Osteoblast (primary cell): ENCODE data around the gene UGT1A9. TPM values are rescaled to one million over a fixed set of nuclear protein-coding genes. Genes with fewer than 3 reads are reported as not detected.

Experiments
- DNase-seq: peaks from one replicate; pipeline ENCODE4 v3.0.0; 2011; ENCODE audit warnings: low spot score, mixed read lengths; ENCODE audit not compliant: insufficient read length; ENCODE audit errors: missing footprints
- H2AFZ ChIP-seq: 2 replicates; pipeline ENCODE4 v1.6.0; 2011; ENCODE audit warnings: mild to moderate bottlenecking, low read length
- H3K27ac ChIP-seq: 2 replicates; pipeline ENCODE4 v1.5.1; 2011; ENCODE audit warnings: mild to moderate bottlenecking, low read depth, low read length, moderate library complexity
- H3K27me3 ChIP-seq: 2 replicates; pipeline ENCODE4 v1.6.0; 2012; ENCODE audit warnings: mild to moderate bottlenecking, control low read depth, inconsistent platforms, low read length, moderate library complexity; ENCODE audit not compliant: insufficient read depth
- H3K36me3 ChIP-seq: 2 replicates; pipeline ENCODE4 v1.5.1; 2011; ENCODE audit warnings: mild to moderate bottlenecking, low read length, control low read depth, moderate library complexity; ENCODE audit not compliant: insufficient read depth
- H3K4me1 ChIP-seq: 2 replicates; pipeline ENCODE4 v1.5.1; 2011; ENCODE audit warnings: mild to moderate bottlenecking, low read length, control low read depth, moderate library complexity; ENCODE audit not compliant: insufficient read depth
- H3K4me2 ChIP-seq: 2 replicates; pipeline ENCODE4 v1.6.0; 2011; ENCODE audit warnings: mild to moderate bottlenecking, low read length; ENCODE audit not compliant: insufficient read depth
- H3K4me3 ChIP-seq: fragments of 200-600 bp; sonication (generic); 3 replicates; pipeline ENCODE4 v1.5.1; 2012; ENCODE audit warnings: mild to moderate bottlenecking, low read length, inconsistent platforms; ENCODE audit not compliant: insufficient read depth
- H3K79me2 ChIP-seq: 2 replicates; pipeline ENCODE4 v1.6.0; 2012; ENCODE audit warnings: mild to moderate bottlenecking, low read length, control low read depth, inconsistent platforms; ENCODE audit not compliant: insufficient read depth
- H3K9me3 ChIP-seq: 2 replicates; pipeline ENCODE4 v1.5.1; 2011; ENCODE audit warnings: low read depth, low read length, control low read depth
- H4K20me1 ChIP-seq: 2 replicates; pipeline ENCODE4 v1.6.0; 2012; ENCODE audit warnings: mild to moderate bottlenecking, low read length, control low read depth; ENCODE audit not compliant: insufficient read depth
- CTCF ChIP-seq: IDR thresholded peaks from 2 replicates; pipeline ENCODE4 v1.5.1; 2011; ENCODE audit warnings: mild to moderate bottlenecking, low read depth, low read length, moderate library complexity; ENCODE audit errors: extremely low read depth
- total RNA-seq: library from RNA; depleted of rRNA; stranded (reverse); fragments of >200 nt; gene quantifications from 2 replicates; pipeline ENCODE4 v1.2.3, GENCODE V29; 2012

Gene UGT1A9
- total RNA-seq, 1 donor: not detected

GRCh38 chr2:233802132-233802815 lies 130.6 kb downstream of the UGT1A9 start:
- Histone ChIP-seq H3K36me3 (no peaks in the 10 kb centered on the region), H3K4me3 (no peak overlapping the region), H3K27me3 (peaks cover 18% of the 10 kb centered on the region), H3K27ac (no peak overlapping the region), H2AFZ (no peak overlapping the region), H3K79me2 (no peaks in the 10 kb centered on the region), H4K20me1 (no peaks in the 10 kb centered on the region), H3K4me2 (no peak overlapping the region), H3K4me1 (no peaks in the 10 kb centered on the region), H3K9me3 (no peaks in the 10 kb centered on the region)
- no peak for TF ChIP-seq CTCF
- no peak for DNase-seq

- Histone ChIP-seq H3K79me2 (no peaks in the 10 kb centered on the region), H3K4me2 (no peak overlapping the region), H3K27me3 (peaks cover 24% of the 10 kb centered on the region), H3K36me3 (no peaks in the 10 kb centered on the region), H3K4me1 (no peaks in the 10 kb centered on the region), H3K9me3 (no peaks in the 10 kb centered on the region), H4K20me1 (no peaks in the 10 kb centered on the region), H3K27ac (no peak overlapping the region), H2AFZ (no peak overlapping the region), H3K4me3 (no peak overlapping the region)
- no peak for DNase-seq
- TF ChIP-seq CTCF: no peak
These were observed 131.7 kb downstream of the UGT1A9 start for GRCh38 chr2:233803292-233803911.

- Histone ChIP-seq H3K79me2 (no peaks in the 10 kb centered on the region), H3K27ac (no peak overlapping the region), H3K4me2 (no peak overlapping the region), H3K4me1 (no peaks in the 10 kb centered on the region), H3K4me3 (no peak overlapping the region), H3K9me3 (no peaks in the 10 kb centered on the region), H2AFZ (no peak overlapping the region), H3K36me3 (no peaks in the 10 kb centered on the region), H4K20me1 (no peaks in the 10 kb centered on the region), H3K27me3 (peaks cover 30% of the 10 kb centered on the region)
- DNase-seq: peak; percentile 32
- TF ChIP-seq CTCF: no peak
These were observed 132.3 kb downstream of the UGT1A9 start for GRCh38 chr2:233803994-233804393.

- Histone ChIP-seq H3K4me2 (no peak overlapping the region), H3K27me3 (peaks cover 41% of the 10 kb centered on the region), H3K27ac (no peak overlapping the region), H3K79me2 (no peaks in the 10 kb centered on the region), H3K4me1 (no peaks in the 10 kb centered on the region), H2AFZ (no peak overlapping the region), H3K9me3 (no peaks in the 10 kb centered on the region), H3K4me3 (no peak overlapping the region), H4K20me1 (no peaks in the 10 kb centered on the region), H3K36me3 (no peaks in the 10 kb centered on the region)
- no peak for DNase-seq
- TF ChIP-seq CTCF: peak; percentile 30
These were observed 135.6 kb downstream of the UGT1A9 start for GRCh38 chr2:233807215-233807865.
